ENCODE measurements around the gene DBR1.

The DBR1 gene, protein sequence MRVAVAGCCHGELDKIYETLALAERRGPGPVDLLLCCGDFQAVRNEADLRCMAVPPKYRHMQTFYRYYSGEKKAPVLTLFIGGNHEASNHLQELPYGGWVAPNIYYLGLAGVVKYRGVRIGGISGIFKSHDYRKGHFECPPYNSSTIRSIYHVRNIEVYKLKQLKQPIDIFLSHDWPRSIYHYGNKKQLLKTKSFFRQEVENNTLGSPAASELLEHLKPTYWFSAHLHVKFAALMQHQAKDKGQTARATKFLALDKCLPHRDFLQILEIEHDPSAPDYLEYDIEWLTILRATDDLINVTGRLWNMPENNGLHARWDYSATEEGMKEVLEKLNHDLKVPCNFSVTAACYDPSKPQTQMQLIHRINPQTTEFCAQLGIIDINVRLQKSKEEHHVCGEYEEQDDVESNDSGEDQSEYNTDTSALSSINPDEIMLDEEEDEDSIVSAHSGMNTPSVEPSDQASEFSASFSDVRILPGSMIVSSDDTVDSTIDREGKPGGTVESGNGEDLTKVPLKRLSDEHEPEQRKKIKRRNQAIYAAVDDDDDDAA

DNA sequence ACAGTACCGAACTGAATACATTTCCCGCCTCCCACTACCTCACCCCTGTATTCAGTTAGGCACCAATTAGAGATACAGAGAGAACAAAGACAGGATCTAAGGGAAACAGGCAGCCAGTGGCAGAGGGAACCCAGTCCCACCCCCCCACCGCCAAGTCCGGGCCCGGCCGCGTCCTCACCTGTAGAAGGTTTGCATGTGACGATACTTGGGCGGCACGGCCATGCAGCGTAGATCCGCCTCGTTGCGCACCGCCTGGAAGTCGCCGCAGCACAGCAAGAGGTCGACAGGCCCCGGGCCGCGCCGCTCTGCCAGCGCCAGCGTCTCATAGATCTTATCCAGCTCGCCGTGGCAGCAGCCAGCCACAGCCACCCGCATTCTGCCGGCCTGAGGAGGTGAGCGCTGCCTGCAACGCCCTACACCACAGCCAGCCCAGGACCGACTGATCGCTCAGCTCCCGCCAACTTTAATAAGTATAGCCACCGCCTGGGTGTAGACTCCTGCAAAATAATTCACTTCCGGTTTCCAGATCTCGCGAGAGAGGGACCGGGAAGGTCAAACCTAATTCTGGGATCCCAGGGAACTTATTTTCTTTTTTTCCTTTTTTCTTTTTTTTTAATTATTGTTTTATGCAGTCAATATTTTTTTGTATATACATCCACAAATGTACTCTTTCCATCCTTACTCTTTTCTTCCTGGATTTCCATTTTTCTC, at the start of gene DBR1:
DBR1 (minus strand) TSS at position 501 of the 711 bp plus-strand sequence; CDS start at position 375, 126 bp downstream.
- peak; percentile 86 for DNase-seq (ENCODE audit: low read depth)
- TF ChIP-seq, protein P1, sequence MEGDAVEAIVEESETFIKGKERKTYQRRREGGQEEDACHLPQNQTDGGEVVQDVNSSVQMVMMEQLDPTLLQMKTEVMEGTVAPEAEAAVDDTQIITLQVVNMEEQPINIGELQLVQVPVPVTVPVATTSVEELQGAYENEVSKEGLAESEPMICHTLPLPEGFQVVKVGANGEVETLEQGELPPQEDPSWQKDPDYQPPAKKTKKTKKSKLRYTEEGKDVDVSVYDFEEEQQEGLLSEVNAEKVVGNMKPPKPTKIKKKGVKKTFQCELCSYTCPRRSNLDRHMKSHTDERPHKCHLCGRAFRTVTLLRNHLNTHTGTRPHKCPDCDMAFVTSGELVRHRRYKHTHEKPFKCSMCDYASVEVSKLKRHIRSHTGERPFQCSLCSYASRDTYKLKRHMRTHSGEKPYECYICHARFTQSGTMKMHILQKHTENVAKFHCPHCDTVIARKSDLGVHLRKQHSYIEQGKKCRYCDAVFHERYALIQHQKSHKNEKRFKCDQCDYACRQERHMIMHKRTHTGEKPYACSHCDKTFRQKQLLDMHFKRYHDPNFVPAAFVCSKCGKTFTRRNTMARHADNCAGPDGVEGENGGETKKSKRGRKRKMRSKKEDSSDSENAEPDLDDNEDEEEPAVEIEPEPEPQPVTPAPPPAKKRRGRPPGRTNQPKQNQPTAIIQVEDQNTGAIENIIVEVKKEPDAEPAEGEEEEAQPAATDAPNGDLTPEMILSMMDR (IDR thresholded peaks at IDR 0.05; ENCODE audit: low read length, missing control alignments) = no peak
- peak within 1 kb of the TSS; percentile 87 for H3K4me3 ChIP-seq (replicated peaks; ENCODE audit: low read depth, low read length)

DNA sequence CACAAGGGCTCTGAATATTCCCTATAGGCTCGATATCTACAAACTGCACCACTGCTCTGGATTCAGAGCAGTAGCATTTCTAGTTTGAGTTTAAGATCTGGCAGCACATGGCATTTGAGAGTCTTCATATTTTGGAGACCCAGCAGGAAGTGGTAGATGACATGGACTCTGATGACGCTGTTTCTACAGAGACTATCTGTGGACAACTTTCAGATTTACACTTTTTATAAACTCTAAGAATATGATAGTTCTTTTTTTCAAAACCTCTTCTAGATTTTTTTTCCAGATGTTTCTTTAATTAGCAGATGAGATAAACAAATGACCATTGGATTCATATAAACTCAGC, 48.2 kb upstream of the DBR1 start:
- TF ChIP-seq, protein P1 (IDR thresholded peaks at IDR 0.05; ENCODE audit: low read length, missing control alignments) = no peak
- H3K4me3 ChIP-seq (replicated peaks; ENCODE audit: low read depth, low read length) = no peak overlapping the region
- no peak for DNase-seq (ENCODE audit: low read depth)

DNA sequence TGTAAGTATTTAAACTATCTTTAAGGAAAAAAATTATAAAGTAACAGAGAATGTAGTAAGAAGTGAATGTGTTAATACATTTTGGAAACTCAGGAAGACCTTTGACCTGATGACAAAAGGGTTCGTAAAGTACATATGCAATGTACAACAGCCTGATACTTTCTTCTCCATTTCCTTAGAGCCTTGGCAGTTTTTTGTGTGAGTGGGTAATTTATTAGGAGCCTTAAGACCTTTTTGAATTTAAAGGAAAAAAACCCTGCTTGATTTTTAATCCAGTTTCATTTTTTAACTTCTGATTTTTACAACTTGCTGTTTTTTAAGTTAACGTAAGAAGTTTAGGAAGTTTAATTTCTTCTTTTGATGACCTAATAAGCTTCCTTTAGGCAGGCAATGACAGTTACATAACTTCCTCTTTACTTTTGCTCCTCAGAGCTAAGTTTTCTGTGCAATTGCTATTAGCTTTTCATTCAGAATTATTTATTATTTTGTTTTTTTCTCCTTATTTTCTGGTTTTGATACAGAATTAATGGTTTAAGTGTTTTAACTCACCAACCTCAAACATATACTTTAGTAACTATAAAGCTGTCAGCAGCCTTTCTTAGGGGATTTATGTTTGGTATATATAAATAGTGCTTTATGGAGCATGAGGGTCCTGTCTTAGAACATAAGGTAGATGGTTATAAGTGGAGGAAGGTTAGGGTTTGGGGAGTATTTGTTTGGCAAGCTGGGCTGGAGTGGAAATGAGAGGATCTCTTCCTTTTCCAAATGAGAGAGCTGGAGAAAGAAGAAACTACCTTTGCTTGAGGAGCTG, 47.6 kb upstream of the DBR1 start:
- peak; percentile 14 for DNase-seq (ENCODE audit: low read depth)
- TF ChIP-seq, protein P1 (IDR thresholded peaks at IDR 0.05; ENCODE audit: low read length, missing control alignments) = no peak
- H3K4me3 ChIP-seq (replicated peaks; ENCODE audit: low read depth, low read length) = no peak overlapping the region

DNA sequence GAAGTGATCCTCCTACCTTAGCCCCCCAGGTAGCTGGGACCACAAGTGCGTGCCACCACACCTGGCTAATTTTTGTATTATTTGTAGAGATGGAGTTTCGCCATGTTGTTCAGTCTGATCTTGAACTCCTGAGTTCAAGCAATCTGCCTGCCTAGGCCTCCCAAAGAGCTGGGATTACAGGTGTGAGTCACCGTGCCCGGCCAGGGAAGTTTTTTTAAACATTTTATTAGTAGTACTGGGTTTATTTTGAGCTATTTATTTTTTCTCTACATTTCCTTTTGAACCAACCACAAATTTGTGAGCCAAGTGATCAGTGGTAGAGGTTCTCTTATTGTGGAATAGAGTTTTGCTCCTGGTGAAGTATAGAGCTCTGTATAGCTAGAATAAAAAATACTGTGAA, 46.1 kb upstream of the DBR1 start:
- DNase-seq (ENCODE audit: low read depth) = no peak
- TF ChIP-seq, protein P1 (IDR thresholded peaks at IDR 0.05; ENCODE audit: low read length, missing control alignments) = no peak
- H3K4me3 ChIP-seq (replicated peaks; ENCODE audit: low read depth, low read length) = no peak overlapping the region

DNA sequence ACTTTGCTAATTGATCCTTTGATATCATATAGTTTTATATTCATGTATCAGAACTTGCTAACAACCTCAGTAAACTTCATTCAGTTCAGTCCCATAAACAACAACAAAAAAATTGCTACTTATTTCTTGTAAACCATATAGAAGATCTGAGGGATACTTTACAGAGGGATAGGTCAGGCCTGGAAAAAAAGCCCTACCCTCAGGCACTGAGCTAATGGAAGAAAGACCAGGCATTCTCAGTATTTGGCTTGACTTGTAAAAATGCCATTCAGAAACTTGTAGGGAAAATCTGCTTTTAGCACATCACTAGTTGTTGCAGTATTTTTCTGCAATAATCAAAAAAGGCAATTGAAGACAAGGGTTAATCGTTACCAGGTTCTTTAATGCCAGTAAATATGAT, 45.5 kb upstream of the DBR1 start:
- TF ChIP-seq, protein P1 (IDR thresholded peaks at IDR 0.05; ENCODE audit: low read length, missing control alignments) = no peak
- H3K4me3 ChIP-seq (replicated peaks; ENCODE audit: low read depth, low read length) = no peak overlapping the region
- no peak for DNase-seq (ENCODE audit: low read depth)

DNA sequence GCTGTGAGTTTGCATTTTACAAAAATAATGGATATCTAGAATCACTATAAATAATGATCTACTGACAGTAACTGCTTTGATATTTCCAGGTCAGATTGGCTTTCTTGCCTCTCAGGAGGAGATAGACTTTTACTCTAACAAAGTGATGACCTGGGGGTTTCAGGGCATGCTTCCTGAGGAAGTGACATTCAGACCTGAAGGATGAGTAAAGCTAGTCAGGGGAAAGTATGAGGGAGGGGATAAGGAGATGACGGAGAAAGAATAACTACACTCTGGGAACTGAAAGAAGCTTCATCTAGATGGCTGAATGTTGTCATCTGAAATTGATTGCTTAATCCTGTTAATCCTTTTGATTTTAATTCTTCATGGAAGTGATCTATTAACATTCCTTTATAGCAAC, 44.5 kb upstream of the DBR1 start:
- TF ChIP-seq, protein P1 (IDR thresholded peaks at IDR 0.05; ENCODE audit: low read length, missing control alignments) = no peak
- no peak overlapping the region for H3K4me3 ChIP-seq (replicated peaks; ENCODE audit: low read depth, low read length)
- peak; percentile 50 for DNase-seq (ENCODE audit: low read depth)
